CD4-positive, alpha-beta T cell treated with Interleukin-4 for 1 hour (primary cell): ENCODE results near the gene URB1.
"Not testable (repeated sequence)": the region's sequence is repeated elsewhere in the genome, so short reads cannot be mapped to it uniquely, and the experiment has no call there.

Experiments used
- DNase-seq, 2 donors: peaks; one replicate each; pipeline ENCODE4 v3.0.0-alpha.2; 2020 to 2022

Gene URB1

DNA sequence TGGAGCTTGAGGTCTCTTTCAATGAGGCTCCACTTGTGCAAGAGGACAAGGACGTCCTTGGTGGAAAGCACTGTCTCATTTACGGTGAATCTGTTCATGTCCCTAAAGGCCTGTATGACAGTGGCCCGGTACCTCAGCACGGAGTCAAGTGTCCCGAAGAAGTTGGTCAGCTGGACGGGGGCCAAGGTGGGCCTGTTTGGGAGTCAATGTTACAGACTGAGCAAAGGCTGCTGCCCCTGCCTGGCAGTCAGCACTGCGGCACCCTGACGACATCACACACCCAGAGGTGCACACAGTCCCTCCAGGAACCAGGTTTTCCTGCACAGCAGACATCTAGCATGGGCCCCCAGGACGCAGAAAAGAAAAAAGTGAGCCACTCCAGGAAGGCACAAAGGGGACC lies 75.1 kb downstream of the URB1 start:
- DNase-seq: no peak

DNA sequence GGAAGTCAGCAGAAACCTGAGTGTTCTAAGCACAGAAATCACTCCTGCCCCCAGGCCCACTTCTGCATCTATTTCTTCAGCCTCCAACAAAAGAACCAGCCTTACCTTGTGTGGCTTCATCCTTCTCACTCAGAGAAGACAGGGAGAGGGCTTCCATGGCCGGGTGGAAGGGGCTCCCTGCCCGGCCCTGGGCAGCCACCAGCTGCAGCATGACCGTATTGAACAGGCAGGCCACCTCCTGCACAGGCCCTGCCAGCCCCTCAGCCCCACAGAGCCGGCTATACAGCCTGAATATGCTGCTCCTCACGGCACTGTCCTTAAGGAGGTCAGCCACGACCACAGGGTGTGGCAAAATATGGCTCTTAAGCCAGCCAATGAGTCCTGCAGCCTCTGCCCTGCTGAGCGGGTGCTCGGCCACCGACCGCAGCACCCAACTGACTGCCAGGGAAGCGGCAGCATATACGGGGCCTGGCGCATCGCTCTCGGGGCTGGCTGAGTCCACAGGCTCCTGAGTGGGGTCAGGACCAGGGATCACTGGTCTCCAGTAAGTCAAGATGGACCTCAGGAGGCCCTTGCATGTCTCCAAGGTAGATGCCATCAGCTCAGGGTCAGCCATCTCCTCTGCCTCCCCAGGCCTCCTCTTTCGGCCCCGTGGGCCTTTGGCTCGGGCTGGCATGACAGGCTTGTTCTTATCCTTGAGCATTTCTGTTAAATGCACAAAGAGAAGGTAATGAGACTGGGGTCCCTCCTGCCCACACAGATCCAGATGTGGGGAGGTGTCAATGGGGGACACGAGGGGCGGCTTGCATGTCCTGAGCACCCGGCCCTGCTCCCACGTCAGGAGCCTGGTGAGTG lies 76.2 kb downstream of the URB1 start:
- no peak for DNase-seq

DNA sequence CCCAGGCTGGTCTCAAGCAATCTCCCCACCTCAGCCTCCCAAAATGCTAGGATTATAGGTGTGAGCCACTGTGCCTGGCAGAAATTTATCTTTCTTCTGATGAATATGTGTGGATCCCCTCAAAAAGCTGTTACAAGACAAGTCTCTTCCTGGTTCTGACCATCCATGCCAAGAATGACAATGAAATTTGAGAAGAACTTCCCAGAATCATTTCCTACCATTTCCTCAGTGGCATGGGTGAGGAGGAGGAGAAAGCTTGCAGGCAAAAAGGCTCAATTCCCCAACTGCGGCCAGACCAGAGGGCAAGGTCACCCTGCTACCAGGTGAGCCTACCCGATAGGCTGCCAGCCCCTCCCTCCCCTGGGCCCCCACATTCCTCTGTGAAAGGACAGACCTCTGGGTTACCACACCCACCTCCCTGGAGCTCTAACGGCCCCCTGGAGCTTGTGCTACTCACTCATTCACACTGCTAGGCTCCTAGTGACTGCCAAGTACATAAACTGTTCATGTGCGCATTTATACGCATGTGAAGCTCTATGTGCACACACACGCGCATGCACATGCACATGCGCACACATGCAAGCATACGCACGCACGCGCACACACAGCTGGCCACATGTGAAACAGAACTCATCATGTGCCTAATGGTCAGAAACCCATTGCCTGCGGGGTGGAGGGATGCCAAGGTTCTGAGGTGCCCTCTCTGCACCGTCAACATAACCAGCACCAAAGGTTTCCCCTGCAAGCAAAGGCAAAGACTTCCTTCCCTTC lies 77.1 kb downstream of the URB1 start:
- no peak for DNase-seq

DNA sequence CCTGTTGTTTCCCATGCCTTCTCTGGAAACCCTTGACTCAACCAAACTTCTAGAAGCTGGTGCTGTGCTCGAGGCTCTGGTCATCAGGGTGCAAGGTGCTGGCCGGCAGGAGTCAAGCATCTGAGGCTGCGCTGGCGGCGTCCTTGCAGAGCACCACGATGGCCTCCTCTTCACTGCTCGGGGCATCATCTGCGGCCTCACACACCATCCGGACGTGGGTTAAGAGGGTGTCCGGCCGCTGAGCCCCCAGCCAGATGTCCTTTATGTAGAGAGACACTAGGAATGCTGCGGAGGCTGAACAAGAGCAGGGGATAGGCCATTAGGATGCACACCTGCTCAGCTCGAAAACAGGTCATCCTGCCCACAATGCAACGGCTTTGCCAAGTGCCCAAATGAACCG lies 78.0 kb downstream of the URB1 start:
- DNase-seq: no peak

DNA sequence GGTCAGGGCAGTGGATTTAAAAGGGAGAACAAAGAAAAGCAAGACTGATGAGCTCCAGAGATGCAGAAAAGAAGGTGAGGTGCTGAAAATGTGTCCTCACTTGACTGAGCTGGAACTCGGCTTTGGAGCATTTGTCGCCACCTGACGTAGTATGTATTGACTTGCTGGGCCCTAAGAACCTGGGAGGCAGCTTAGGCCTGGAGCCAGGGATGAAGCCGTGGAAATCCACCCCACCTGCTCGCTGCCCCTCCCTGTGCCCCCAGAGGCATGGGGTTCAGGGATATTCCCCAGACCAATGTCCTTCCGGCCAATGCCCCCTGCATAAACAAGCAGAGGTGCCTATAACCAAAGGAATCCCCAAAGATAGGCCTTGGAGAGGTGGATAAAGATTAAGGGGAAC lies 79.8 kb downstream of the URB1 start:
- no peak for DNase-seq

DNA sequence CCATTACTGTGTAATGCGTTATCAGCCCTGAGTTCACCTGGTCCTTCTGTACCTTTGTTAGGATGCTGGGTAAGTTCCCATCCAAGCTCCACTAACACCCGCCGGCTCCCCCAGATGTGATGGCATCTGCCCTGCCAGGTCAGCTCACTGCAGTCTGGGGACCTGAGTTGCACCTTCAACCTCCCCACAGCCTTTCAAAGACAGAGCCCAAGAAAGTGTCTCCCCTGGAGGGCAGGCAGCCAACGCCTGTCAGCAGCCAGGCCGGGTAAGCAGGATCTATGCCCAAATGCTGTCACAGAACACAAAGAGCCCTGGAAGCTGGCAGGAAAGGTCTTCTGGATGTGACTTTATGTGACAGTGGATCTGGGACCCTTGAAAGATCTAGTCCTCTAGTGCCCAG lies 80.5 kb downstream of the URB1 start:
- DNase-seq: no peak

DNA sequence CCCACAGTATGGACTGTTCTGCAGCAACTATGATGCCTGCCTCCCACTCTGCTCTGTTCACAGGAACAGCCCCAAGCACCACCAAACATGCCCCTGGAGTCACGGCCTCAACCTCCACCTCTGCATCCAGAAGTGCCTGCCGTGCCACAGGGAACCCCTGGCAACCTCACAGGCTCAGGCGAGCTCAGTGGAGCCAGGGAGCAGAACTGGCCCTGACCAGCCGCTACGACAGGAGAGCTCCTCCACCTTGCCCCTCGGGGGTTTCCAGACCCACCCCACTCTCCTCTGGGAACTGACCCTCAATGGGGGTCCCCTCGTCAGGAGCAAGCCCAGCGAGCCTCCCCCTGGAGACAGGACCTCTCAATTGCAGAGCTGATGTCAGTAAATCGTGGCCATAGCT lies 81.2 kb downstream of the URB1 start:
- DNase-seq: no peak

DNA sequence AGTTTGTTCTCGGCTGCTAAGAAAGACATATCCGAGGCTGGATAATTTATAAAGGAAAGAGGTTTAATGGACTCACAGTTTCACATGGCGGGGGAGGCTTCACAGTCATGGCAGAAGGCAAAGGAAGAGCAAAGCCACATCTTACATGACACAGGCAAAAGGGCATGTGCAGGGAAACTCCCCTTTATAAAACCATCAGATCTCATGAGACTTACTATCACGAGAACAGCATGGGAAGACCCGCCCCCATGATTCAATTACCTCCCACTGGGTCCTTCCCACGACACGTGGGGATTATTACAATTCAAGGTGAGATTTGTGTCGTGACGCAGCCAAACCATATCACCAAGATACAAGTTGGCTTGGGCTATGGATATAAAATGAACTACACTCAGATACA lies 81.8 kb downstream of the URB1 start:
- DNase-seq: not testable (repeated sequence)

DNA sequence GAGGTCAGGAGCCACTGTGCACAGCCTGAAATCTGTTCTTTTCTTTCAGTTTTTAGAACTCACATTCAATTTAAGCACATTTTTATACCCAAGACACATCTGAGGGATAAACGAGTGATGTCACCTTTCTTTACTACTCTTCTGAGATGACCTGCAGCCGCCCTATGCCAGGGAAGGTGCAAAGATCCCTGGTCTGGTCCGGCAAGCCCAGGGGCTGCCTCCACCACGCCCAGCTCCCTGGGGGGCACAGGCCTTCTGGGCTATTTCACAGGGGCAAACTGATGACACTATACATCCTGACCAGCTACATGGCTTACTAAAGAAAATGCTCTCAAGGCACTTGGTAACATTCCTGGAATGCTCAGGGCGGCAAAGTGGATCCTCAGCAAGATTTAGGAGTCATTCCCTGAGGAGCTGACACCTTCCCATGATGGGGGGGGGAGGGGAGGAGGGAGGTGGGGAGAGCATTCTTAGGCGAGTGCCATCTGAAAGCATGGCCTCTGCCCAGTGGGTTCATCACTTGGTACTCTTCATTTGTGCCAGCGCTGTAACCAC lies 82.8 kb downstream of the URB1 start:
- no peak for DNase-seq

DNA sequence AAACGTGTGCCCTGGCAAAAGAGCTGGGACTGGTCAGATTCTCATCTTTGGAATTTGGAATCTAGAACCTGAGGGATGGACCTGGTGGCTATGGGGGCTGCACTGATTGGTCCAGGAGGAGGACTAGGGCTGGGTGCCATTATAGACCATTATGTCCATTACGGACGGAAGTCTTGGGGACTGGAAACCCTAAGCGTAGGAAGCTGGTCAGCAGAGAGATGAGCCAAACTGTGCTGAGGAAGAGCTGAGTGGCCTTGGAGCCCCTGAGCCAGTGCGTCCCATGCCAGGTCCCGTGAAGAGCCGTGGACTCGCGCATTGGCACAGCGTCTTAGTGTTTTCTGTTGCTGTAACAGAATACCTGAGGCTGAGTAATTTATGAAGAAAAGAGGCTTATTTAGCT lies 84.1 kb downstream of the URB1 start:
- no peak for DNase-seq

DNA sequence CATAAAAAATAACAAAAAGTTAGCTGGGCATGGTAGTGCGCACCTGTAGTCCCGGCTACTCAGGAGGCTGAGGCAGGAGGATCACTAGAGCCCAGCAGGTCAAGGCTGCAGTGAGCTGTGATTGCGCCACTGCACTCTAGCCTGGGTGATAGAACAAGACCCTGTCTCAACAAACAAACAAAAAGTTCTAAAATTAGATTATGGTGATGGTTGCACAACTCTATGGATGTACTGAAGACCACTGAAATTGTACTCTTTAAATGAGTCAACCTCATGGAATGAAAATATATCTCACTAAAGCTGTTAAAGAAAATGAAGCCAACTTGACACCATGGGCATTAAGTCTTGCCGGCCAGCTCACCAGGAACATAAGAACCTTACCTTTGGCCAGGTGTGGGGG lies 85.1 kb downstream of the URB1 start:
- no peak for DNase-seq

DNA sequence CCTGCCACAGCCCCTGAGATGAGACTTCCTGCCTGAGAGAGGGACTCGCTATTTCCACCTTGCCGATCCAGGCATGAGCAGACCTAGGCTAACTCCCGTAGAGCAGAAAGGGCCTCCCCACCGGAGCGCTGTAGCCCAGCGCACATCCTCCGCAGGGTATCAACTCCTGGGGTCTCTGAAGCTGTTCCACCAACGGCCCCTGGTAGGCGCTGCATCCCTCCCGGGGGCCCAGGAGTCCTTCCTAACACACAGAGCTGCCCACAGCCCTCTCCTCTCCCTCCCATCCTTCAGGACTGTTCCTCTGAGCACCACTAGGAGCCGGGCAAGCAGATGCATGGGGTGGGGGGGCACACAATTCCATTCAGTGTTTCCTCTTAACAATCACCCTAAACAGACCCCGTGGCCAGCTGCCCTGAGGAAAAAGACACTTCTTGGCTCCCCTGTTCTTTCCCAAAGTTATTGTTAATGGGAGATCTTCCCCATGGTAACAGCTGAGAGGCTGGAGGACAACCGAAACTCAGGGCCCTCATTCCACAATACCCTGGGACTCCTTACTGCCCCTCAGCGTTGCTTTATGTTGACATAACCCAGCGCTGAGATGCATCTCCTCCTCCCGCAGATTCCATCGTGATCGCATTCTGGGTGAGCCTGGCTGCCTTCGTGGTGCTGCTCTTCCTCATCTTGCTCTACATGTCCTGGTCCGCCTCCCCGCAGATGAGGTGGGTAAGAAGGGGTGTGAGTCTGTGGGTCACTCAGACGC lies 86.6 kb downstream of the URB1 start:
- no peak for DNase-seq

DNA sequence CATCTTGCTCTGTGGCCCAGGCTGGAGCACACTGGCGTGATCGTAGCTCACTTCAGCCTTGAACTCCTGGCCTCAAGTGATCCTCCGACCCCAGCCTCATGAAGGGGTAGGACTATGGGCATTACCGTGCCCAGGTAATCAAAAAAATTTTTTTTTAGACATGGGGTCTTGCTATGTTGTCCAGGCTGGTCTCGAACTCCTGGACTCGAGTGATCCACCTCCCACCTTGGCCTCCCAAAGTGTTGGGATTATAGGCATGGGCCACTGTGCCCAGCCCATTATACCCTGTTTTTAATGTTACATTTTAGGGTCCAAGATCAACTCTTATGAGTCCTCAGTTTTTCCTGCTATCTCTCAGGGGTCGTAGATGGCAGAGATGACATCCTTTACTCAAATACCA lies 87.8 kb downstream of the URB1 start:
- DNase-seq: no peak

DNA sequence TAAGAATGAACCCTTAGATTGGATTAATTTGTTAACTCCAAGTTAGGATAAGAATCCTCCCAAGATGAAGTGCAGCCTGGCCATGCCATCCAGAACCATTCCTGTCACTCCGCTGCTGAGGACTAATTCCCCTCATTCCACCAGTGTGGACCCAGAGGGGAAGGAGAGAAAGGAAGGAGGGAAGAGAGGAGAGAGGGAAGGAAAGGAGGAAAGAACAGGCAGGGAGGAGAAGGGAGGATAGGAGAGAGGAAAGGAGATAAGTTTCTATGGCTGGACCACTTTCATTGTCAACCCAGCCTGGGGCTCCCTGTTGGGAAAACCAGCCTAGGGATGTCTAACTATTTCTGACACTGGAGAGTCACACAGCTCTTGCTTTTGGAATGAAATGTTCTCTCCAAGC lies 89.4 kb downstream of the URB1 start:
- DNase-seq: no peak

DNA sequence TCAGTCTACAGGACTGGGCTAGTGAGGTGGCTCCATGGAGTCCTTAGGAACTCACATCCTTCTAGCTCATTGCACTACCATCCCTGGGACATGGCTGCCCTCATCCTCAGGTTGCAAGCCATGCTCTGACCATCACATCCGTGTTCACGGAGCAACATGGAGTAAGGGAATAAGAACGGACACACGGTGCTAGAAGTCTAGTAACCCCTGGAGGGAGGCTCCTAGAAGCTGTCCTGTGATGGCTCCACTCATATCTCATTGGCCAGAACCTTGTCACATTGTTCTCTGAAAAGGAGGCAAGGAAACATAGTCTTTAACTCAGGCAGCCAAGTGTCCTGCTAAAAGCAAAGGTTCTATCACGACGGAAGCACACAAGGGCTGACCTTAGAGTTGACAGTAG lies 90.3 kb downstream of the URB1 start:
- no peak for DNase-seq

DNA sequence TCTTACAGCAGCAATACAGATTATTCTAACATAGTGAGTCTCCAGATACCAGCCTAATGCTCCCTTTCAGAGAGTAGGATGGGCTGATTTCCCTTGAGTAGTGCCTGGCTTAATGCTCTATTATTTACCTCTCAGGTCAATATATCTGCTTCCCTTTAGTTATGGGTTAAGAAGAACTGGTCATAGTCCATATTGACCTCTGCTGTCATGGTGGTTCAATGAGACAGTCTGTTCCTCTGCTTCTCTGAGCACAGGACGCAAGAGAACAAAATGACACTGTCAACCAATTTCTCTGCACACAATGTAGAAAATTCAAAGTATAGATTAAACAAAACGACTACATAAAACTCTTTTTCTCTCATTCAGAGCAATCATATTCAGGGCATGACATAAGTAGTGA lies 91.2 kb downstream of the URB1 start:
- no peak for DNase-seq

DNA sequence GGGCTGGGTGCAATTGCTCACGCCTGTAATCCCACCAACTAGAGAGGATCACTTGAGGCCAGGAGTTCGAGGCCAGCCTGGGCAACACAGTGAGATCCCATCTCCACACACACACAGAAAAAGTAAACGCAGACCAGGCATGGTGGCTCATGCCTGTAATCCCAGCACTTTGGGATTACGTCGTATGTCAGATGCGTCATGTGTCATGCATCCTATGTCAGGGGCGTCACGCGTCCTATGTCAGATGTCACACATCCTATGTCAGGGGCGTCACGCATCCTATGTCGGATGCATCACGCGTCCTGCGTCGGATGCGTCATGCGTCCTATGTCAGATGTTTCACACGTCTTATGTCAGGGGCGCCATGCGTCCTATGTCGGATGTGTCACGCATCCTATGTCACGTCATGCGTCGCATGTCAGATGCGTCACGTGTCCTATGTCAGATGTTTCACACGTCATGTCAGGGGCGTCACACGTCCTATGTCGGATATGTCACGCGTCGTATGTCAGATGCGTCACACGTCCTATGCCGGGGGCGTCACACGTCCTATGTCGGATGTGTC lies 92.6 kb downstream of the URB1 start:
- no peak for DNase-seq

DNA sequence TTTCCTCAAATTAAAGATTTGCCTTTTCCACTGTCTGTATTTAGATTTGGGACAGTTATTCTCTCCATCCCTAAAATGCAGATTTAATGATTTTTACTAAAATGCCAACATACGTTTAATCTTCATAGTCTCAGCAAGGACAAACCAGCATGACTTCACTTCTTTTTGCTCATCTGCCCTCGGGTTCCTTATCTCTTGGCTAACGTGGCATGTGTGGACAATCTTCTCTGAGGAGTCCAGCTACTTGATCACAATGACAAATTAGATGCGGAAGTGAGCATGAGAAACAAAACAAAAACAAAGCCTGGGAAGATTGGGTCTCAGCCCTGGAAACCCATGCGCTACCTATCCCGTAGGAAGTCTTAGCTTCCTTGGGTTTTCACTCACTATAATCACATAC lies 93.1 kb downstream of the URB1 start:
- no peak for DNase-seq

DNA sequence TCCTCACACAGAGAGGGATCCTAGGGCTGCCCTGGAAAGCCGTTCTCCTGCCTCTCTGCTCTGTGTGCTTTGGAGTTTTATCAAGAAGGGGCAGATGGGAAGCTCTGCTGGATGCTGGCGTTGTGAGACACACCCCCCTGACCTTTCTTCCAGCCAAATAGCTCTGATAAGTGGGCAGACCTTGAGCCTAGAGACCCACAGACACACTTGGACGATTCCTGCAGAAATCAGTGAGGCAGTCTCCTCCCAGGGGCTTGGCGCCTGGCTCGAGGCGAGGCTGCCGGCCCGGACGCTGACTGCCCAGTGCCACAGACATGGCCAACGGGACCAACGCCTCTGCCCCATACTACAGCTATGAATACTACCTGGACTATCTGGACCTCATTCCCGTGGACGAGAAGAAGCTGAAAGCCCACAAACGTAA lies 94.1 kb downstream of the URB1 start, which contains the start of gene MRAP:
MRAP (plus strand) TSS at position 198 of the 424 bp plus-strand sequence; CDS start at position 315, 117 bp downstream.
- no peak for DNase-seq

DNA sequence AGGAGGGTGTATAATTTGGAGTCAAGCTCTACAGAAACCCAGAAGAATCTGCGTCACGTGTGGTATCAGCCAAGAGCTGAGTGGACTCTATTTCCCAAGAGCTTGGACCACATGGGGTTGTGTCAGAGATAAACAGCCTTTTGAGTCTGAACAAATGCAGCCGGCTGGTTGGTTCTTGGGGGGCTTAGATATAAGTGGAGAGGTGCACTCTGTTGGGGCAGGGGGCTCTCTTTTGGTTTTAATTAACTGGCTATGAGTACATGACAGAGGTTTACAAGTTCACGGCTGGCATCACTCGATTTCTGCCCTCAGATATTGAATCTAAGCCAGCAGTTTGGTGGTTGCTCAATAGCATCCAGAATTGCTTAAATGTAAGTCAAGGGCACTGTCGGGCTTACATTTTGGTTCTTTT lies 94.7 kb downstream of the URB1 start:
- DNase-seq: no peak

DNA sequence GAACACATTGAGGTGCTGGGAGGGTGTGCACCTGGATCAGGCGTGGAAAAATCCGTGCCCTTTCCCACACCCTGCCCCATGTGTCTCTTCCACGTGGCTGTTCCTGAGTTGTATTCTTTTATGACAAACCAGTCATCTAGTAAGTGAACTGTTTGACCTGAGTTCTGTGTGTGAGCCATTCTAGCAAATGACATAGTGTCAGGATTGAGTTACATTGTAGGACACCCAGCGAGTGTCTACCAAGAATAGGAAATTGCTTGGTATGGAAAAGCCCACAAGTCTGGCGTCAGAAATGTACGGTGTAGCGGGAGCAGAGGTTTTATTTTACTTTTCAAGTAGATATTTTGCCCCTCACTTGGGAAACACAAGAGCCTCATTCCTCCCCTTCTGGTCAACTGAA lies 95.4 kb downstream of the URB1 start:
- no peak for DNase-seq

DNA sequence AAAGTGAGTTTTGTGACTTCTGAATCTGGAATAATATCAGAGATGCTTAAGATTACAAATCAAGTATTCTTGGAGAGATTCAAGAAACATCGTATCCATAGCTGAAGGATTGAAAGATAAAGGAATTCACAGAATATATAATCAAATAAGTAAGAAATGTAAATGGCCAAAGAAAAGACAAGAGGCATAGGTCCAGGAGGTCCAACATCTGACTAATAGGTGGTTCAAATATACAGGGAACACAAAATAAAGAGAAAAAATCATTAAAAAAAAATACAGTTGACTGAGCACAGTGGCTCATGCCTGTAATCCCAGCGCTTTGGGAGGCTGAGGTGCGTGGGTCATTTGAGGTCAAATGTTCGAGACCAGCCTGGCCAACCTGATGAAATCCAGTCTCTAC lies 107.3 kb downstream of the URB1 start:
- DNase-seq: no peak

DNA sequence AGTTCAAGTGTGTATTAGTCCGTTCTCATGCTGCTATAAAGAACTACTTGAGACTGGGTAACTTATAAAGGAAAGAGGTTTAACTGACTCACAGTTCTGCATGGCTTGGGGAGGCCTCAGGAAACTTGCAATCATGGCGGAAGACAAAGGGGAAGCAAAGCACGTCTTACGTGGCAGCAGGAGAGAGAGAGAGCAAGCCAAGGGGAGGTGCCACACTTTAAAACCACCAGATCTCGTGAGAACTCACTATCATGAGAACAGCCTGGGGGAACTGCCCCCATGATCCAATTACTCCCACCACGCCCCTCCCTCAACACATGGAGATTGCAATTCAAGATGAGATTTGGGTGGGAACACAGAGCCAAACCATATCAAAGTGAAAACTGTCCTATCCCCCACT lies 109.8 kb downstream of the URB1 start:
- no peak for DNase-seq
